Panc1 (cell line): ENCODE results near the gene NVL. TPM values are rescaled to one million over a fixed set of nuclear protein-coding genes. Genes with fewer than 3 reads are reported as not detected.

Source experiments
- ATAC-seq: fragments of 200-7000 bp; cut with Tn5 transposase; 2 replicates; pipeline ENCODE4 v1.9.1; 2020; ENCODE audit warnings: mild to moderate bottlenecking, moderate library complexity
- BruUV-seq: library from RNA; stranded (reverse); fragments of 400-500 nt; replicated peaks from 2 replicates; lab custom pipeline; 2021; lab: Mats Ljungman, UMichigan
- CTCF ChIA-PET: fragments of 300-600 bp; sonication (Branson Sonifier 250); formaldehyde crosslinking; loops from one replicate; lab custom pipeline; 2022; ENCODE audit warnings: antibody characterized with exemption; lab: Charles Lee
- POLR2A ChIA-PET: fragments of 300-600 bp; sonication (Branson Sonifier 250); formaldehyde crosslinking; loops from one replicate; lab custom pipeline; 2022; ENCODE audit warnings: antibody characterized with exemption; lab: Charles Lee
- DNase-seq: peaks from one replicate; pipeline ENCODE4 v3.0.0-alpha.2; 2010; ENCODE audit warnings: low read depth, low spot score
- H3K27ac ChIP-seq: 2 replicates; pipeline ENCODE4 v1.5.1; 2011; ENCODE audit warnings: mild to moderate bottlenecking, low read length, inconsistent platforms
- H3K27me3 ChIP-seq: fragments of 200-500 bp; sonication (Bioruptor generic); 2 replicates; pipeline ENCODE4 v1.6.0; 2014; ENCODE audit warnings: low read length, inconsistent platforms; ENCODE audit not compliant: control insufficient read depth, insufficient read depth
- H3K36me3 ChIP-seq: fragments of 200-500 bp; sonication (Bioruptor generic); 2 replicates; pipeline ENCODE4 v1.5.1; 2014; ENCODE audit warnings: inconsistent platforms, mild to moderate bottlenecking, low read length, moderate library complexity; ENCODE audit not compliant: control insufficient read depth, insufficient read depth
- H3K4me1 ChIP-seq: 2 replicates; pipeline ENCODE4 v1.5.1; 2011; ENCODE audit warnings: inconsistent platforms, mild to moderate bottlenecking, low read length, moderate library complexity; ENCODE audit not compliant: control insufficient read depth, insufficient read depth
- H3K4me3 ChIP-seq, 2 experiments: 2 replicates each; pipeline ENCODE4 v1.5.1; 2011 to 2012; ENCODE audit warnings: low read depth in 2 of 2, low read length in 2 of 2, mild to moderate bottlenecking in 2 of 2, inconsistent platforms in 1 of 2, moderate library complexity in 1 of 2
- H3K9me3 ChIP-seq: fragments of 200-500 bp; sonication (Bioruptor generic); 2 replicates; pipeline ENCODE4 v1.5.1; 2014; ENCODE audit warnings: low read depth, mild to moderate bottlenecking, inconsistent platforms, low read length, moderate library complexity; ENCODE audit not compliant: control insufficient read depth, insufficient read depth
- POLR2AphosphoS5 ChIP-seq: IDR thresholded peaks from 2 replicates; pipeline ENCODE4 v1.6.1; 2012; ENCODE audit warnings: mild to moderate bottlenecking, low read depth, low read length, moderate library complexity
- REST ChIP-seq, 2 experiments: IDR thresholded peaks; 2 replicates each; pipeline ENCODE4 v1.6.1; 2011 to 2012; ENCODE audit warnings: low read depth in 2 of 2, control low read depth in 1 of 2, low read length in 1 of 2, mild to moderate bottlenecking in 1 of 2, moderate library complexity in 1 of 2; ENCODE audit not compliant: insufficient read depth in 1 of 2
- SIN3A ChIP-seq: IDR thresholded peaks from 2 replicates; pipeline ENCODE4 v1.6.1; 2012; ENCODE audit warnings: low read depth, mild to moderate bottlenecking, low read length, moderate library complexity, borderline replicate concordance; ENCODE audit not compliant: insufficient read depth
- TCF7L2 ChIP-seq: IDR thresholded peaks from 2 replicates; pipeline ENCODE4 v1.6.1; 2011; ENCODE audit warnings: mild to moderate bottlenecking, low read depth, low read length, inconsistent platforms
- in situ Hi-C: cut with HindIII; loops from 2 replicates; pipeline ENCODE4 v1.10.0; 2016; ENCODE audit warnings: low sequenced_read_pairs, low pct_unique_long_range_greater_than_20kb
- intact Hi-C: fragments of 100-400 bp; cut with micrococcal nuclease; formaldehyde crosslinking; loops from one replicate; pipeline ENCODE4 v1.10.0; 2022; ENCODE audit not compliant: unreplicated experiment
- total RNA-seq: library from RNA; stranded (reverse); gene quantifications from one replicate; pipeline ENCODE4 v1.2.1, GENCODE V29; 2021; ENCODE audit not compliant: unreplicated experiment
- TF ChIP-seq, protein P1 (sequence below): fragments of 450-650 bp; IDR thresholded peaks from 2 replicates; pipeline ENCODE4 v1.5.1; 2017; ENCODE audit warnings: mild to moderate bottlenecking

The NVL gene
- total RNA-seq, 1 experiment from 2014 or later = 25.0 TPM

DNA sequence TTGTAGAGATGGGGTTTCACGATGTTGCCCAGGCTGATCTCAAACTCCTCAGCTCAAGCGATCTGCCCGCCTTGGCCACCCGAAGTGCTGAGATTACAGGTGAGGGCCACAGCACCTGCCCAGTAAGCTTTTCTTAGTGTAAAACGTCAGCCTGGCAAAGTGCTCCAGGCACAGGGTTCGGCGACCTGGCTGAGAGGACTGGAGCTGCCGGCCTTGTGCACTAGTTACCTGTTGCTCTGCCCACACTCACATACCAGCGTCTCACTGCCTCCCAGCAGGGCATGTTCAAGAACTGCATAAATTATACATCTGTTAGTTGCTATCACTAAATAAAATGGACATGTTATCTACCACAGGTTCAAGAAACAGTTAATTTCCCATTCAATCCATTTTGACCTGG is 91.8 kb downstream of the NVL start:
- H3K36me3 ChIP-seq = no peaks in the 10 kb centered on the region
- ATAC-seq (no peak), DNase-seq (no peak)
- no peak overlapping the region for H3K27ac ChIP-seq
- POLR2A ChIA-PET = no interaction called here
- intact Hi-C loops (no loop called here), in situ Hi-C loops (no loop called here)
- BruUV-seq = no TSS peak
- CTCF ChIA-PET = no interaction called here
- TF ChIP-seq TCF7L2 = no peak
- TF ChIP-seq REST (IDR thresholded peaks at IDR 0.05; ENCODE audit: insufficient read depth in 1 of 2, low read depth in 2 of 2, low read length in 1 of 2) = no peak
- TF ChIP-seq POLR2AphosphoS5 = no peak
- TF ChIP-seq SIN3A = no peak
- TF ChIP-seq, protein P1, sequence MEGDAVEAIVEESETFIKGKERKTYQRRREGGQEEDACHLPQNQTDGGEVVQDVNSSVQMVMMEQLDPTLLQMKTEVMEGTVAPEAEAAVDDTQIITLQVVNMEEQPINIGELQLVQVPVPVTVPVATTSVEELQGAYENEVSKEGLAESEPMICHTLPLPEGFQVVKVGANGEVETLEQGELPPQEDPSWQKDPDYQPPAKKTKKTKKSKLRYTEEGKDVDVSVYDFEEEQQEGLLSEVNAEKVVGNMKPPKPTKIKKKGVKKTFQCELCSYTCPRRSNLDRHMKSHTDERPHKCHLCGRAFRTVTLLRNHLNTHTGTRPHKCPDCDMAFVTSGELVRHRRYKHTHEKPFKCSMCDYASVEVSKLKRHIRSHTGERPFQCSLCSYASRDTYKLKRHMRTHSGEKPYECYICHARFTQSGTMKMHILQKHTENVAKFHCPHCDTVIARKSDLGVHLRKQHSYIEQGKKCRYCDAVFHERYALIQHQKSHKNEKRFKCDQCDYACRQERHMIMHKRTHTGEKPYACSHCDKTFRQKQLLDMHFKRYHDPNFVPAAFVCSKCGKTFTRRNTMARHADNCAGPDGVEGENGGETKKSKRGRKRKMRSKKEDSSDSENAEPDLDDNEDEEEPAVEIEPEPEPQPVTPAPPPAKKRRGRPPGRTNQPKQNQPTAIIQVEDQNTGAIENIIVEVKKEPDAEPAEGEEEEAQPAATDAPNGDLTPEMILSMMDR = no peak
- H3K4me3 ChIP-seq = no peak overlapping the region
- no peaks in the 10 kb centered on the region for H3K4me1 ChIP-seq
- no peaks in the 10 kb centered on the region for H3K9me3 ChIP-seq
- H3K27me3 ChIP-seq = no peaks in the 10 kb centered on the region

DNA sequence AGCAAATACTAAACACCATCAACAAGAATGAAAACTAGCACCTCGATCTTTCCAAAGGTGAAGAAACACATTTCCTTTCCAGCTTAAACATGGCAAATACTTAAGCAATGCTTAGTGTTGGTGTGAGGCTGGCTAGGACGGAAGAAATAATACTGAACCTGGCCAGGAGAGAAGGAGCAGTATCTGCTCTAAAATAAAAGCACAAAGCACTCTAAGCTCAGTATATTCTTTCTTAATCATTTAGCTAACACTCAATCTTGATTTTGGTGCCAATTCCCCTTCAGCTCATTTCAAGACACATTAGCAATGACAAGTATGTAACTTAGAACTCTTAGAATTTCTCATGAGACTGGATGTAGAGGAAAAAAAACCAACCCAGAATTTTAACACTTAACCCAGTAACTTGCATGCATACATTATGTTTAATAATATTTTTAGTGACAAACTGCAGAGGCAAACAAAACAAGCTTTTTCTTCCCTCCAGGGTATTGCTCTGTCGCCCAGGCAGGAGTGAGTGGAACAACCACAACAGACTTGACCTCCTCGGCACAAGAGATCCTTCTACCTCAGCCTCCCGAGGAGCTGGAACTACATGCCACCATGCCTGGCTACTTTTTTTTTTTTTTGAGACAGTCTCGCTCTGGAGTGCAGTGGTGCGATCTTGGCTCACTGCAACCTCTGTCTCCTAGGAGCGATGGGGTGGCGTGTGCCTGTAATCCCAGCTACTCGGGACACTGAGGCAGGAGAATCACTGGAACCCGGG is 92.7 kb downstream of the NVL start:
- H3K27me3 ChIP-seq = no peaks in the 10 kb centered on the region
- H3K27ac ChIP-seq = no peak overlapping the region
- no peak overlapping the region for H3K4me3 ChIP-seq
- ChIA-PET CTCF (interaction anchor here (0.6 kb wide), 1 partner anchor 83 kb away, joined by 4 read pairs; no protein-coding TSS in a partner anchor), POLR2A (interaction anchor here (0.6 to 0.7 kb wide), 2 partner anchors 107 to 125 kb away, joined by 4 to 5 read pairs; no protein-coding TSS in a partner anchor)
- no peak for ATAC-seq
- H3K4me1 ChIP-seq = no peaks in the 10 kb centered on the region
- H3K36me3 ChIP-seq = no peaks in the 10 kb centered on the region
- in situ Hi-C loops = no loop called here
- no peak for DNase-seq
- TF ChIP-seq, protein P1 = no peak
- TF ChIP-seq POLR2AphosphoS5 (no peak), REST (IDR thresholded peaks at IDR 0.05; ENCODE audit: insufficient read depth in 1 of 2, low read depth in 2 of 2, low read length in 1 of 2) (no peak), TCF7L2 (no peak), SIN3A (no peak)
- intact Hi-C loops = no loop called here
- H3K9me3 ChIP-seq = no peaks in the 10 kb centered on the region
- no TSS peak for BruUV-seq
